ENCODE data around the gene DHX35. TPM values are rescaled to one million over a fixed set of nuclear protein-coding genes. Genes with fewer than 3 reads are reported as not detected.

Gene DHX35
- total RNA-seq, 2 experiments from 2014 or later = 13.0 to 15.6 TPM

DNA sequence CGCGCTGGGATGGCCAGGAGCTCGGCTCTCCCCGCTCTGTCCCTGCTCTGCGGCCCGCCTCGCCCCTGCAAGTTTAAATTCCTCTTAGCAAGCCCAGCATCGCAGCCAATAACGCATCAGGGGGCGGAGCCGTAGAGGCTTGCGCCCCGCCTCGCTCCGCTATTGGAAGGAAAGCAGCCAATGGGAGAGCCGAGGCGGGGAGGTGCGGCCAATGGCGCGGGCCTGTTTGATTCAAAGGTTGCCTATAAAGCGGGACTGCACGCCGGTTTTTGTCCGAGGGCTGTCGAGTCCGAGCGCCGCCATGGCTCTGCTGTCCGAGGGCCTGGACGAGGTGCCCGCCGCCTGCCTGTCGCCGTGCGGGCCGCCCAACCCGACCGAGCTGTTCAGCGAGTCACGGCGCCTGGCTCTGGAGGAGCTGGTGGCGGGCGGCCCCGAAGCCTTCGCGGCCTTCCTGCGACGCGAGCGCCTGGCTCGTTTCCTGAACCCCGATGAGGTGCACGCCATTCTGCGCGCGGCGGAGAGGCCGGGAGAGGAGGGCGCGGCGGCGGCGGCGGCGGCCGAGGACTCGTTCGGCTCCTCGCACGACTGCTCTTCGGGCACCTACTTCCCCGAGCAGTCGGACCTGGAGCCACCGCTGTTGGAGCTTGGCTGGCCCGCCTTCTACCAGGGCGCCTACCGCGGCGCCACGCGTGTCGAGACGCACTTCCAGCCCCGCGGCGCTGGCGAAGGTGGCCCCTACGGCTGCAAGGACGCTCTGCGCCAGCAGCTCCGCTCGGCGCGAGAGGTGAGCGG lies 35.8 kb upstream of the DHX35 start, which contains the start of gene FAM83D:
TSS of gene FAM83D (plus strand) at position 276 of the 792 bp plus-strand sequence. CDS start at position 302, 26 bp downstream.
- ChIA-PET POLR2A (interaction anchor here (0.6 to 1.3 kb wide), 3 partner anchors 35 to 168 kb away, joined by 3 to 4 read pairs (median 4); no protein-coding TSS in a partner anchor), CTCF (ENCODE audit: unreplicated experiment) (interaction anchor here (1.3 kb wide), 1 partner anchor 9 kb away, joined by 3 read pairs; no protein-coding TSS in a partner anchor)
- Histone ChIP-seq H3K4me2 (ENCODE audit: low read length) (peak within 1 kb of the TSS; percentile 98), H4K20me1 (ENCODE audit: insufficient read depth, low read length) (peaks cover 21% of the 10 kb centered on the region), H3K9me2 (ENCODE audit: insufficient read depth, low read length) (no peaks in the 10 kb centered on the region), H3K79me2 (ENCODE audit: insufficient read depth, low read depth, low read length) (peaks cover 51% of the 10 kb centered on the region), H2AFZ (ENCODE audit: low read length) (peak within 1 kb of the TSS; percentile 35; the same call in 1 of the 2 replicates), H3K9me3 (ENCODE audit: low read length) (no peaks in the 10 kb centered on the region), H3K36me3 (ENCODE audit: insufficient read depth, low read length) (peaks cover 45% of the 10 kb centered on the region), H3K4me1 (ENCODE audit: insufficient read depth, low read length, poor library complexity, severe bottlenecking) (peaks cover 34% of the 10 kb centered on the region), H3K27ac (ENCODE audit: low read depth, low read length, poor library complexity, severe bottlenecking) (peak within 1 kb of the TSS; percentile 66), H3K4me3 (ENCODE audit: low read depth, low read length, poor library complexity, severe bottlenecking) (peak within 1 kb of the TSS; percentile 98)
- DNase-seq (ENCODE audit: low spot score) = peak; percentile 99
- no TSS peak for BruUV-seq (replicated peaks)
- intact Hi-C loops (cut with micrococcal nuclease; ENCODE audit: unreplicated experiment) = loop anchor here (1.0 kb wide), 2 partner anchors 36 to 122 kb away; partner anchors contain the start of gene DHX35
- TF ChIP-seq EZH2phosphoT487 (IDR thresholded peaks at IDR 0.05; ENCODE audit: borderline replicate concordance, low read depth, low read length) = no peak
- TF ChIP-seq, protein P1, sequence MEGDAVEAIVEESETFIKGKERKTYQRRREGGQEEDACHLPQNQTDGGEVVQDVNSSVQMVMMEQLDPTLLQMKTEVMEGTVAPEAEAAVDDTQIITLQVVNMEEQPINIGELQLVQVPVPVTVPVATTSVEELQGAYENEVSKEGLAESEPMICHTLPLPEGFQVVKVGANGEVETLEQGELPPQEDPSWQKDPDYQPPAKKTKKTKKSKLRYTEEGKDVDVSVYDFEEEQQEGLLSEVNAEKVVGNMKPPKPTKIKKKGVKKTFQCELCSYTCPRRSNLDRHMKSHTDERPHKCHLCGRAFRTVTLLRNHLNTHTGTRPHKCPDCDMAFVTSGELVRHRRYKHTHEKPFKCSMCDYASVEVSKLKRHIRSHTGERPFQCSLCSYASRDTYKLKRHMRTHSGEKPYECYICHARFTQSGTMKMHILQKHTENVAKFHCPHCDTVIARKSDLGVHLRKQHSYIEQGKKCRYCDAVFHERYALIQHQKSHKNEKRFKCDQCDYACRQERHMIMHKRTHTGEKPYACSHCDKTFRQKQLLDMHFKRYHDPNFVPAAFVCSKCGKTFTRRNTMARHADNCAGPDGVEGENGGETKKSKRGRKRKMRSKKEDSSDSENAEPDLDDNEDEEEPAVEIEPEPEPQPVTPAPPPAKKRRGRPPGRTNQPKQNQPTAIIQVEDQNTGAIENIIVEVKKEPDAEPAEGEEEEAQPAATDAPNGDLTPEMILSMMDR (conservative IDR thresholded peaks at IDR 0.05; ENCODE audit: low read length) = no peak; the same call in 1 of the 2 replicates

DNA sequence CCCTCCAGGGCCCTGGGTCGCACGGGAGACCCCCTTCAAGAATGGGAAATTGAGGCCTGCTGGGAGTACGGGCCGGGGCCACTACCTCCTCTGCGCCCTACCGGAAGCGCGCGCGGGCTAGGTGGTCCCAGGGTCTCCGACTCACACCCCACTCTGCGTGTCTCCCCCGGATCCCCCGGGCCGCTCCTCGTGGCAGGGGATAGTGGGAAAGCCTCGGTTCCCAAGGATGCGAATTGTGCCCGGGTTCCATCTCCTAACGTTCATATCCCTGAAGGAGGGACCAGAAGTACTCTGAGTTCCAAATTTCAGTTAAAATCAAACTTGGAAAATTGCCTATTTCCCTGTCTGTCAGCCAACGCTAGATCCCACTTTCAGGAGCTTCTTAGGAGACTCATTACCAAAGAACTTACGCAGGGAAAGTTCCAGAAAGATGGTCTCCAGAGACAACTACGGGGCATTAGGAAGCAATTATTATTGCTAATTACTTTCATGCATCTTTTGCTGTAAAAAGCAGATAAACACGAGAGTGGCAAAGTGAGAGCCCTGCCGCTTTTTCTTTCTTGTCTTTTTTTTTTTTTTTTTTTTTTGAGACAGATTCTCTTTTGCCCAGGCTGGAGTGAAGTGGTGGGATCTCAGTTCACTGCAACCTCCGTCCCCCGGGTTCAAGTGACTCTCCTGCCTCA lies 35.1 kb upstream of the DHX35 start:
- H3K9me3 ChIP-seq (ENCODE audit: low read length) = no peaks in the 10 kb centered on the region
- peaks cover 58% of the 10 kb centered on the region for H3K79me2 ChIP-seq (ENCODE audit: insufficient read depth, low read depth, low read length)
- H3K36me3 ChIP-seq (ENCODE audit: insufficient read depth, low read length) = peaks cover 52% of the 10 kb centered on the region
- TF ChIP-seq EZH2phosphoT487 (IDR thresholded peaks at IDR 0.05; ENCODE audit: borderline replicate concordance, low read depth, low read length) = no peak
- TF ChIP-seq, protein P1 (conservative IDR thresholded peaks at IDR 0.05; ENCODE audit: low read length) = no peak
- BruUV-seq (replicated peaks) = TSS peak; percentile 46
- peak; percentile 13 for DNase-seq (ENCODE audit: low spot score)
- ChIA-PET POLR2A (interaction anchor here (0.6 to 1.3 kb wide), 3 partner anchors 34 to 168 kb away, joined by 3 to 4 read pairs (median 4); no protein-coding TSS in a partner anchor), CTCF (ENCODE audit: unreplicated experiment) (interaction anchor here (1.3 kb wide), 1 partner anchor 9 kb away, joined by 3 read pairs; no protein-coding TSS in a partner anchor)
- peaks cover 28% of the 10 kb centered on the region for H4K20me1 ChIP-seq (ENCODE audit: insufficient read depth, low read length)
- peaks cover 41% of the 10 kb centered on the region for H3K4me1 ChIP-seq (ENCODE audit: insufficient read depth, low read length, poor library complexity, severe bottlenecking)
- peak overlapping the region; percentile 98 for H3K4me2 ChIP-seq (ENCODE audit: low read length)
- H2AFZ ChIP-seq (ENCODE audit: low read length) = peak overlapping the region; percentile 35; the same call in 1 of the 2 replicates
- no peaks in the 10 kb centered on the region for H3K9me2 ChIP-seq (ENCODE audit: insufficient read depth, low read length)
- H3K4me3 ChIP-seq (ENCODE audit: low read depth, low read length, poor library complexity, severe bottlenecking) = peak overlapping the region; percentile 98
- H3K27ac ChIP-seq (ENCODE audit: low read depth, low read length, poor library complexity, severe bottlenecking) = peak overlapping the region; percentile 66
- intact Hi-C loops (cut with micrococcal nuclease; ENCODE audit: unreplicated experiment) = loop anchor here (1.0 kb wide), 2 partner anchors 35 to 121 kb away; partner anchors contain the start of gene DHX35
